T1000 (cell line): ENCODE measurements around the gene CHST11.

ENCODE experiments used
- DNase-seq: peaks from one replicate; lab custom pipeline; 2025; ENCODE audit warnings: mixed read lengths; lab: John Stamatoyannopoulos, UW

The CHST11 gene

DNA sequence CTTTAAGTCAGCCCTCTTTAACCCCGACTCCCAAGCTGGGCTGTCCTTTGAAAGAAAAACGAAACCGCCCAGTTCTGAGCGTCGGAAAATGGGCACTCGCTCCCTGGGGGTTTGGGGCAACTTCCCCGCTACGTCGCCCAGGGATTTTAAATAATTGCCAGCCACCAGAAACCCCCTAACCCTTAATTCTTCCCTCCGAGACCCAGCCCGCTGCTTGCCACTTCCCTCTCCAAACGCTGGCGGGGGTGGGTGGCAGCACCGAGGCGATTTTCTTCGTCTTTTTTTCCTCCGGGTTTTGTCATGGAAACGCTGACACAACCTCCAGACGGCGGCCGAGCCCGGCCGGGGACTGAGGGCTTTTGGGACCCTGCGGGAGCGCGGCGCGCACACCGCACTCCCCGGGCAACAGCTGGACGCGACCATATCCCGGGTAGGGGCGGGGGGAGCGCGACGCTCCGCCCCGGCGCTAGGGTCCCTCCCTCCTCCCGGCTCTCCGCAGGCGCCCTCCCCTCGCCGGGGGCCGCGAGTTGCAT lies at the start of gene CHST11:
TSS of gene CHST11 (plus strand) at position 532 of the 533 bp plus-strand sequence.
- DNase-seq, result peak; percentile 74

GRCh38 chr12:104407438-104407837 lies 49.3 kb upstream of the CHST11 start:
- DNase-seq, result no peak

DNA sequence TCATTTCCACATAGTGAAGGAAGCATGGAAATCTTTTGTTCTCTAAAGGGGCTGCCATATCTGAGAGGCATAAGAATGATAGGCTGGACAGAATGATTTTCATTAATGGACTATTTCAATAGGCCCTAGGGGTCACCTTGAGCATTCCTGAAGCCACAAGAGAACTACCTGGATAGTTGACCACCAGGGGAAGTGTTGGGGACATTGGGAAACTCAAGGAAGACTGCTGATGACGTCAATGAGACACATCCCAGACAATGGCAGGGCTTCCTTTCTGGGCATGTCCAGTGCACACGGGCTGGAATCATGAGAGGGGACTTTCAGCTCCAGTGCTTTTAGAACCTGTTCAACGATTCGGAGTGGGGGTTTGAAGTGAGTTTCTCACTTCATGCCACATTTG lies 48.8 kb upstream of the CHST11 start:
- no peak for DNase-seq

- no peak for DNase-seq
Observed at GRCh38 chr12:104410326-104410725, 46.4 kb upstream of the CHST11 start.

GRCh38 chr12:104410786-104411185 lies 46.0 kb upstream of the CHST11 start:
- DNase-seq, result no peak

DNA sequence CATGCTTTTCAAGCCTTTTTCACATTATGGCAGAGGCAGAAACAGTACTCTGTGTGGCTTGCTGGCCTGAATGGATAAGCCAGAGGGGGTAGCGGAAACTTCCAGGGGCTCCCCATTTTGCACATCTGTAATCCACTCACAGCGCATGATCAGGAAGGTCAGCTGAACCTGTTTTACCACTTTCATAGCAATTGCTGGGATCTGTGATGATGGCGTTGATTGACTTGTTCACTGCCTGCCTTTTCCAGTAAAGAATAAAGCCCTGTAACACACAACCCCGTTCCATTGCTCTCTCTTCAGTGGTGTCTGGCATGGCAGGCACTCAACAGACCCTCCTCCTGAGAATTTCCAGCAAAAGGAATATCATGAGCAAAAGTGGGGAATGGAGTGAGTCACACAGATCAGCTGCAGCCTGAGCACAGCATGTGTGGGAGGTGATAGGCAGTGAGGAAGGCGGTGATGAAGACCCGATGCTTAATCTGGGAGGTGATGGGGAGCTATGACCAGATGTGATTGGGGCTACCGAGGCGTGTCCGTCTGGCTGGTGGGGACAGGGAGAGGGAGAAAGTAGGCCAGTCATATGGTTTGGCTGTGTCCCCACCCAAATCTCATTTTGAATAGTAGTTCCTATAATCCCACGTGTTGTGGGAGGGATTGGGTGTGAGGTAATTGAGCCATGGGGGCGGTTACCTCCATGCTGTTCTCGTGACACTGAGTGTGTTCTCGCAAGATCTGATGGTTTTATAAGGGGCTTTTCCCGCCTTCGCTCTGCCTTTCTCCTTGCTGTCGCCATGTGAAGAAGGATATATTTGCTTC lies 44.7 kb upstream of the CHST11 start:
- DNase-seq, result no peak

DNA sequence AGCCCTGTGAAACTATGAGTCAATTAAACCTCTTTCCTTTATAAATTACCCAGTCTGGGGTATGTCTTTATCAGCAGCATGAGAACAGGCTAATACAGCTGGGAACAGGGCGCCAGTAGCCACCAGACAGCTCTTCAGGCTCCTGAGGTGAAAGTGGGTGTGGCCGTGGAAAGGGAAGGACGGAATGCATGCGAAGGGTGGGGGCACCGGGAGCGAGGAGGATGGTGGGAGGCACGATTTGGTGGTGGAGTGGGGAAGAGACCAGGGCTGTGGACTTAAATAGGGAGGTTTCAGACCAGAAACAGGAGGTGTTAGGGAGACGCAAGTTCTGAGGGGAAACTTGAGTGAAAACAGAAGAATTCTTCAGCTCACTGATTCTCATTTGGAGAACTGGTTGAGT lies 44.1 kb upstream of the CHST11 start:
- DNase-seq, result no peak

- DNase-seq, result no peak
Observed at GRCh38 chr12:104413330-104413729, 43.4 kb upstream of the CHST11 start.

DNA sequence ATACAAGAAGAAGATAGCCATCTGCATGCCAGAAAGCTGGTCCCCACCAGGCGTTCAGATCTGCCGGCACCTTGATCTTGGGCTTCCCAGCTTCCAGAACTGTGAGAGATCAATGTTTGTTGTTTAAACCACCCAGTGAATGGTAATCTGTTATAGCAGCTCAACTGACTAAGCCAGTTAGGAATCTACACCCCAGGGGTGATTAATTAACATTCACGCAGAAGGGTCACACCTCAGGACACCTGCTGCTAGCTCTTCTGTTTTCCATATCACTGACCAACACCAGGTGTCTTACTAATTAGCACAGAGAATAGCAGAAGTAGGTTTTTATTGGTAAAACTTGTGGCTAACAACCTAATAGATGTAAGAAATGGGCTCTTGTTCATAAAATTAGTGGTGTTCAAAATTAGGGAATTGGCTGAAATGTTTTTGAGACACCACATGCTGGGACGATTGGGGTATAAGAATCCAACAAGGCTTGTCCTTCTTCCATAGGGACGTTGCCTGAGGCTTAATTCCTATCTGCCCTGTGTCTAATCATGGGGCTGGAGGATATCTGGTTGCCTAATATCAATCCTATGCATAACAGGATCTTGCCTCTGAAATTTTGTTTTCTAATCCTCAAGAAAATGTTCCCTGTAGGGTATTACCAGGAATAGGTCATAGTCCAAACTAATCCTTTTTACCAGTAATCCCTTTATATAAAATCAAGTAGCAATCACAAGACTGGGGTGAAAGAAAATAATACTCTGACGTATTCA lies 42.0 kb upstream of the CHST11 start:
- no peak for DNase-seq

- no peak for DNase-seq
Observed at GRCh38 chr12:104415342-104415980, 41.3 kb upstream of the CHST11 start.

DNA sequence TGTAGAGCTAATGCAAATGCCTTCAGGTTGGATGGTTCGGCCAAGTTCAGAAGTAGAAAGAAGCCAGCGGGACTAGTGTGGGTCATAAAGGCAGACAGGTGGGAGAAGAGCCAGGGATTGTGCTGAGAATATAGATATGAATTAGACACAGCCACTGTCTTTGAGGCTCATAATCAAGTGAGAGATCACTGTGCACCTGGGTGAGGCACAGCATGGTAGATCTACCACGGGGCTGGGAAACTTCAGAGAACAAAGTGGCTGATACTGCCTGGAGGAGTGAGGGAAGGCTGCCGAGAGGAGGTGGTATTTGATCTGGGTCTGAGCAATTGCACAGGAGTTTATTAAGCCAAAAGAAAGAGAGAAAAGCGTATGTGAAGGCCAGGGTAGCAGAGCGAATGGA lies 40.6 kb upstream of the CHST11 start:
- DNase-seq, result no peak

DNA sequence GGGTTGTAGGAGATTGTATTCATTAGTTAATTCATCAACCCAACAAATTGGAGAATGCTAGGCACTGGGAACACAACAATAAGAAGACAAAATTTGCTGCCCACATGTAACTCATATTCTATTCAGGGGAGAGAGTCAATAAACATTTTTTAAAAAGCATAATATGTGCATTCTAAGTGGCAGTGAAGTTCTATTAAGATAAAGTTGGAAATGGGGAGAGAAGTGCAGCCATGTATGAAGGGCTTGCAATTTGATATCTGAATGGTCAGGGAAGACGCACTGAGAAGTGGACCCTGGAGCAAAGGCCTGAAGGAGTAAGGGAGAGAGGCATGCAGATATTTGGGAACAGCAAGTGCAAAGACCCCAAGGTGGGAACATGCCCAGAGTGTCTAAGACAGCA lies 40.2 kb upstream of the CHST11 start:
- no peak for DNase-seq

DNA sequence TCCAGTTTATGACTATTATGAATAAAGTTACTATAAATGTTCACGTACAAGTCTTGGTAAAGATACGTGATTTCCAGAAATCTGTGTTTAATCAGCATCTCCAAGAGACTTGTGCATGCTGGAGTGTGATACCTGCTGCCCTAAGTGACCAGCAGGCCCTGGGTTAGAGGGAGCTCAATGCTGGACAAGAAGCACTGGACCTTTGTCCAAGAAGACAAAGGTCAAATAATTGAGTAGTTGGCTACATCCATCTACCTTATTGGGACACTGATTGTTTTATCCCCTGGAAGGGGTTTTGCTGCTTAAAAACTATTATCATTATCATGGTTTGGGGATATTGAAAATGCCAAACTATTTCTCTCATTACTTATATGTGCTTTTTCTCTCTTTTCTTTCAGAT lies 37.0 kb upstream of the CHST11 start:
- DNase-seq, result no peak

DNA sequence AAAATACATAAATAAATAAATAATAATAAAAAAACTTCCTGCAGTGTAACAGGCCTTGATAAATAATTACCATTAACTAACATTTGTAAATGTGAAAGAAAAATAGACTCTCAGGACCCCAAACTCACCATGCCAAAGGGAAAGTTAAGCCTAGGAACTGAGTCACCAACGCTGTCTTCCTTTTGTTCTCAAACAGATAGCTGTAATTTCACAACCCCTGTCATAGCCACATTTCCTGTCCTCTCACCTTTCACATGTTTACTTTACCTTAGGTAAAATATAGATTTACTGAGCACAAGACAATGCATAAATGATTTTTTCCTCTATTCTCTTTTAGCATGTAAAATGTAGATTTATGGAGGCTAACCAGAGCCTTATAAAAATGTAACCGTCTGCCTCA lies 35.9 kb upstream of the CHST11 start:
- no peak for DNase-seq

- no peak for DNase-seq
Observed at GRCh38 chr12:104421343-104421742, 35.4 kb upstream of the CHST11 start.

DNA sequence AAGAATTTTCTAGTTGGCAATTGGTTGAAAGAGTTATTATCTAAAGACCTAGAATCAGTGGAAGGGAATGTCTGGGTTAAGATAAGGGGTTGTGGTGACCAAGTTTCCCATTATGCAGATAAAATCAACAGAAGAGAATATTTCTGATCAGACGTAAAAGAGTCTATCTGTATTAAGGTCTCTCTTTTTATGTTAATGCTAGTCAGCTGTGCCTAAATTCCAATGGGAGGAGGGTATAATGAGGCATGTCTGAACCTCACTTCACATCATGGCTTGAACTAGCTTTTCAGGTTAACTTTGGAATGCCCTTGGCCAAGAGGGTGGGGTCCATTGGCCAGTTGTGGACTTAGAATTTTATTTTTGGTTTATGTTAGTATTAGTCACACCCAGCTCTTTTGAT lies 34.3 kb upstream of the CHST11 start:
- DNase-seq, result no peak

DNA sequence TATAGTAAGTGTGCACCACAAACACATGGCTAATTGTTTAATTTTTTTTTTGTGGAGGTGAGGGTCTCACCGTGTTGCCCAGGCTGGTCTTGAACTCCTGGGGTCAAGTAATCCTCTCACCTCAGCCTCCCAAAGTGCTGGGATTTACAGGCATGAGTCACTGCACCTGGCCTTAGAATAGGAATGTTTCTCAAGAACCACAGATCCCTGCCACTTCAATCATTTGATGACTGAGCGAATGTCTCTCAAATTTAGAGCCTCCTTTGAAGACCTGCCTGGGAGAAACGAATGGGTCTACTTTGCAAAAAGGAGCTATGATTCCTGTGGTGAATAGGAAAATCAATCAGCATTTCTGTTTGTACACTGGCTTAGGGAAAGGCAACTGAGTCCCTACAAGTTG lies 33.5 kb upstream of the CHST11 start:
- no peak for DNase-seq

GRCh38 chr12:104423809-104424208 lies 32.9 kb upstream of the CHST11 start:
- DNase-seq, result no peak

GRCh38 chr12:104424955-104425354 lies 31.8 kb upstream of the CHST11 start:
- no peak for DNase-seq

- DNase-seq, result no peak
Observed at GRCh38 chr12:104425614-104426013, 31.1 kb upstream of the CHST11 start.

GRCh38 chr12:104426926-104427546 lies 29.7 kb upstream of the CHST11 start:
- DNase-seq, result peak; percentile 61

DNA sequence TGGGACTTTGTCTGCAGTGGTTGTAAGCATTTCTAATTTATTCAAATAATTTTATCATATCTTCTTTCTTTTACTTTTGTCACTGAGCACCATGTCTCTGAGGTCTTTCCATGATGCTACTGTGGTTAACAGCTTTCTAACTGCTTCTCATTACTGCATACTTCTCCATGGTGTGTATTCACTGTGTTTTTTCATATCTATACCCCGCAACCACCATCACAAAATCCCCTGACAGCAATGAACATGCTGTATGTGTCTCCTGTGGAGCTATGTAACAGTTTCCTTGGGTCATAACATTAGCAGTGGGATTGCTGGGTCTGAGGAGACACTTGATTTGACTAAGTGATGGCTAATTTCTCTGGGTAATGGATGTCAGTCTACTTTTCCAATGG lies 29.2 kb upstream of the CHST11 start:
- no peak for DNase-seq
